ENCODE results near the gene CACNB2. TPM values are rescaled to one million over a fixed set of nuclear protein-coding genes. Genes with fewer than 3 reads are reported as not detected.

The CACNB2 gene
- total RNA-seq, 1 donor = 2.1 TPM

- TF ChIP-seq CTCF (IDR thresholded peaks at IDR 0.05; ENCODE audit: insufficient read depth, low read length) = no peak
- no peak overlapping the region for H3K4me3 ChIP-seq (ENCODE audit: low read depth, low read length)
- DNase-seq (ENCODE audit: low read depth) = no peak
These were observed 82.6 kb downstream of the CACNB2 start for GRCh38 chr10:18222866-18223265.

- no peak for TF ChIP-seq CTCF (IDR thresholded peaks at IDR 0.05; ENCODE audit: insufficient read depth, low read length)
- no peak for DNase-seq (ENCODE audit: low read depth)
- H3K4me3 ChIP-seq (ENCODE audit: low read depth, low read length) = no peak overlapping the region
These were observed 83.7 kb downstream of the CACNB2 start for GRCh38 chr10:18223898-18224297.

- TF ChIP-seq CTCF (IDR thresholded peaks at IDR 0.05; ENCODE audit: insufficient read depth, low read length) = no peak
- H3K4me3 ChIP-seq (ENCODE audit: low read depth, low read length) = no peak overlapping the region
- DNase-seq (ENCODE audit: low read depth) = peak; percentile 60
These were observed 84.6 kb downstream of the CACNB2 start for GRCh38 chr10:18224626-18225445.

- no peak overlapping the region for H3K4me3 ChIP-seq (ENCODE audit: low read depth, low read length)
- DNase-seq (ENCODE audit: low read depth) = no peak
- no peak for TF ChIP-seq CTCF (IDR thresholded peaks at IDR 0.05; ENCODE audit: insufficient read depth, low read length)
These were observed 86.1 kb downstream of the CACNB2 start for GRCh38 chr10:18226336-18226735.

GRCh38 chr10:18229826-18230225, 89.6 kb downstream of the CACNB2 start:
- no peak overlapping the region for H3K4me3 ChIP-seq (ENCODE audit: low read depth, low read length)
- no peak for TF ChIP-seq CTCF (IDR thresholded peaks at IDR 0.05; ENCODE audit: insufficient read depth, low read length)
- DNase-seq (ENCODE audit: low read depth) = peak; percentile 34

GRCh38 chr10:18230794-18231193, 90.6 kb downstream of the CACNB2 start:
- no peak for TF ChIP-seq CTCF (IDR thresholded peaks at IDR 0.05; ENCODE audit: insufficient read depth, low read length)
- H3K4me3 ChIP-seq (ENCODE audit: low read depth, low read length) = no peak overlapping the region
- DNase-seq (ENCODE audit: low read depth) = no peak

GRCh38 chr10:18231480-18231879, 91.3 kb downstream of the CACNB2 start:
- DNase-seq (ENCODE audit: low read depth) = no peak
- no peak overlapping the region for H3K4me3 ChIP-seq (ENCODE audit: low read depth, low read length)
- TF ChIP-seq CTCF (IDR thresholded peaks at IDR 0.05; ENCODE audit: insufficient read depth, low read length) = no peak

Measured in fibroblast of the aortic adventitia (primary cell).